ENCODE data around the gene CAPN5. TPM values are rescaled to one million over a fixed set of nuclear protein-coding genes. Genes with fewer than 3 reads are reported as not detected.

CAPN5 gene
- total and polyA plus RNA-seq, 2 of the 13 experiments (the other 11 are each of a cell fraction or from before 2014, with no cell fraction given) = 0.27 to 1.2 TPM

DNA sequence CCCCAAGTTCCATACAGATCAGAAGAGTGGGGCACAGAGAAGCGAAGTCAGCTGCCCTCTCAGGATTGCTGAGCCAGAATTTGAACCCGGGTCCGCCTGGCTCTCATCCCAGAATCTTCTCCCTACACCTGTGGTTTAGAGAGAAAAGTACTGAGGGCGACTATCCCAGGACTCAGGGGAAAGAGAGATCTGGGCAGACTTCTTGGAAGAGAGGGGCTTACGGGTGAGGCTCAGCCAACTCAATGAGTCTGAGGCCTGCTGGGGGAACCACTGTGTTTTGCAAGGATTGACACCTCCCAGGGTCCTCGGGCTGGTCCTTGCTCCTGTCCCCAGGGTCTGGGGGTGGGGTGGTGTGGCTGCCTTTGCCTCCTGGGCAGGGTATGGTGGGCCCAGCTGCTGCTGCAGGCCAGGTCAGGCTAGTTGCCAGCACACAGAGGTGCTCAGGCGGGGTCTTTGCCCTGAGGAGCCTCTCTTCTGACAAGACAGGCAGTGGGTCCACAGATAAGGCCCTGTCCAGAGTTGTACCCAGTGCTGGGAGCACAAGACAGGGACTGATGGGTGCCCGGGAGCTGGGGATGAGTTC lies 1.2 kb downstream of the CAPN5 start:
- Histone ChIP-seq H3K9ac (ENCODE audit: insufficient read depth, low read depth, low read length) (no peak overlapping the region), H3K27me3 (ENCODE audit: control insufficient read depth in 1 of 2, insufficient read depth in 2 of 2, low read length in 2 of 2) (peaks cover 19 to 74% of the 10 kb centered on the region in 2 experiments), H3K4me2 (ENCODE audit: low read depth, low read length) (peak overlapping the region; percentile 75; the same call in 1 of the 2 replicates), H3K27ac (ENCODE audit: extremely low read length, insufficient read depth, low read length) (no peak overlapping the region), H4K20me1 (ENCODE audit: insufficient read depth, low read length) (0 out of 2 replicates have a peak, but pooled peaks cover 4% of the 10 kb centered on the region), H2AFZ (ENCODE audit: low read length) (no peak overlapping the region), H3K36me3 (replicated peaks in 1 of 2; ENCODE audit: control insufficient read depth in 1 of 2, insufficient read depth in 2 of 2, low read length in 2 of 2) (no peaks in the 10 kb centered on the region), H3K9me3 (ENCODE audit: low read length) (no peaks in the 10 kb centered on the region), H3K79me2 (ENCODE audit: insufficient read depth, low read length) (no peaks in the 10 kb centered on the region), H3K4me3 (replicated peaks in 1 of 3; ENCODE audit: insufficient read depth in 1 of 3, low read depth in 2 of 3, low read length in 3 of 3) (peak overlapping the region in 1 of 3 experiments; percentile 74; a peak in 1 of 6 replicates), H3K4me1 (ENCODE audit: insufficient read depth, low read length) (peaks cover 44% of the 10 kb centered on the region)
- TF ChIP-seq ZNF136 (CRISPR knock-in tag; IDR thresholded peaks at IDR 0.05; ENCODE audit: low read depth) = no peak
- 0 out of 2 replicates have a peak, but pooled peaks have one; percentile 21 for TF ChIP-seq DR1 (CRISPR knock-in tag; IDR thresholded peaks at IDR 0.05)
- ChIA-PET POLR2A (no interaction called here), CTCF (ENCODE audit: low intra/inter-chr PET ratio, low total read pairs) (no interaction called here)
- in situ Hi-C loops (cut with HindIII; ENCODE audit: extremely low pct_ligation_motif_present, low pct_unique_long_range_greater_than_20kb) (no loop called here), intact Hi-C loops (cut with micrococcal nuclease; ENCODE audit: unreplicated experiment) (no loop called here)
- no peak for ATAC-seq
- no TSS peak for BruUV-seq (replicated peaks)
- no peak for DNase-seq (ENCODE audit: low spot score)
- no peak for FAIRE-seq
- 23% methylated on average over 6 of the region's 8 CpGs for WGBS (ENCODE audit: low lambda C conversion rate)

DNA sequence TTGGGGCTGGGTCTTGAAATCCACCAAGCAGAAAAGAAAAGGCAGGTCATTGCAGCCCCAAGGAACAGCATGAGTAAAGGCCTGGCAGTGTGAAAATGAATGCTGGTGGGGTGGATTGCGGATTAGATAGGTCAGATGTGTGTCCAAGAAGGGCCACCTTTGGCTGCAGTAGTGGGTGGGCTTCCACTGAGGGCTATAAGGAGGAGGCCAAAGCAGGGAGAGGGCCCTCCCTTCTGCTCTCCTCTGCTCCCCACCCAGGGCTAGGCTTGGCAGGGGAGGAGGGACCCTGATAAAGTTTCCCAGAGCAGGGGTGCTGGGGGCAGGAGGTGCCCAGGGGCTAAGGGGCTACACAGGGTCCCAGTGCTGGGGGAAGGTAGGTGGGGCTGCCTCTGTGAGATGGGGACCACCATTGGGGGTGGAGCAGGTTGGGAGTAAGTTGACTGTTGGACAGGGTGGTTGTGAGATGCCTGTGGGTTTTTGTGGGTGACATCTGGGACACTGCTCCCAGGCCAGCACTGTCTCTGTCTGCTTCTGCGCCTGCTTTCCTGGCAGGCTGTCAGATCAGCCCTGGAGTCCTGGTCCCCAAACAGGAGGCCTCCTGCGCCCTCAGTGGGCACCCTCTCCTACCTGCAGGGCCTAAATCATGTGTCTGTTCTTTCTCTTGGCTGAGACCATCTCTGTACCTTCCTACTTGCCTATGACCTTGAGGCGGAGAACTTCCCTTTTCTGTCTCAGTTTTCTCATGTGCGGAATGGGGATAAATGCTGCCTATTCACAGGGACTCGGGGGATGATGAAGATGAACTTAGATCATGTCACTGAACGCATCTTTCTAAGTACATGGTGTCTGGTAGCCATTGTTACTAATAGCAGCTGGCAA lies 1.9 kb downstream of the CAPN5 start:
- Histone ChIP-seq H2AFZ (ENCODE audit: low read length) (no peak overlapping the region), H4K20me1 (ENCODE audit: insufficient read depth, low read length) (0 out of 2 replicates have a peak, but pooled peaks cover 4% of the 10 kb centered on the region), H3K9ac (ENCODE audit: insufficient read depth, low read depth, low read length) (no peak overlapping the region), H3K9me3 (ENCODE audit: low read length) (no peaks in the 10 kb centered on the region), H3K79me2 (ENCODE audit: insufficient read depth, low read length) (no peaks in the 10 kb centered on the region), H3K4me1 (ENCODE audit: insufficient read depth, low read length) (peaks cover 50% of the 10 kb centered on the region), H3K27me3 (ENCODE audit: control insufficient read depth in 1 of 2, insufficient read depth in 2 of 2, low read length in 2 of 2) (peaks cover 19 to 76% of the 10 kb centered on the region in 2 experiments), H3K4me3 (replicated peaks in 1 of 3; ENCODE audit: insufficient read depth in 1 of 3, low read depth in 2 of 3, low read length in 3 of 3) (no peak overlapping the region), H3K27ac (ENCODE audit: extremely low read length, insufficient read depth, low read length) (no peak overlapping the region), H3K4me2 (ENCODE audit: low read depth, low read length) (no peak overlapping the region), H3K36me3 (replicated peaks in 1 of 2; ENCODE audit: control insufficient read depth in 1 of 2, insufficient read depth in 2 of 2, low read length in 2 of 2) (no peaks in the 10 kb centered on the region)
- CTCF ChIA-PET (ENCODE audit: low intra/inter-chr PET ratio, low total read pairs) = no interaction called here
- intact Hi-C loops (cut with micrococcal nuclease; ENCODE audit: unreplicated experiment) (no loop called here), in situ Hi-C loops (cut with HindIII; ENCODE audit: extremely low pct_ligation_motif_present, low pct_unique_long_range_greater_than_20kb) (no loop called here)
- DNase-seq (ENCODE audit: low spot score) (no peak), ATAC-seq (no peak), FAIRE-seq (no peak)
- BruUV-seq (replicated peaks) = no TSS peak
- WGBS (ENCODE audit: low lambda C conversion rate) = 39% methylated on average over 6 of the region's 7 CpGs
- POLR2A ChIA-PET = no interaction called here
- TF ChIP-seq, protein P1, sequence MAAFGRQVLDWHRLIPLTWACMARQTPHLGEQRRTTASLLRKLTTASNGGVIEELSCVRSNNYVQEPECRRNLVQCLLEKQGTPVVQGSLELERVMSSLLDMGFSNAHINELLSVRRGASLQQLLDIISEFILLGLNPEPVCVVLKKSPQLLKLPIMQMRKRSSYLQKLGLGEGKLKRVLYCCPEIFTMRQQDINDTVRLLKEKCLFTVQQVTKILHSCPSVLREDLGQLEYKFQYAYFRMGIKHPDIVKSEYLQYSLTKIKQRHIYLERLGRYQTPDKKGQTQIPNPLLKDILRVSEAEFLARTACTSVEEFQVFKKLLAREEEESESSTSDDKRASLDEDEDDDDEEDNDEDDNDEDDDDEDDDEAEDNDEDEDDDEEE (CRISPR knock-in tag; IDR thresholded peaks at IDR 0.05) = no peak
- TF ChIP-seq CBX1 (IDR thresholded peaks at IDR 0.05; ENCODE audit: low read depth) (no peak), ZNF777 (CRISPR knock-in tag; IDR thresholded peaks at IDR 0.05) (no peak), ZNF563 (CRISPR knock-in tag; IDR thresholded peaks at IDR 0.05) (no peak), ATM (IDR thresholded peaks at IDR 0.05; ENCODE audit: borderline replicate concordance) (no peak), CENPT (CRISPR knock-in tag; IDR thresholded peaks at IDR 0.05; ENCODE audit: low read depth) (no peak), PRMT3 (CRISPR knock-in tag; IDR thresholded peaks at IDR 0.05; ENCODE audit: borderline replicate concordance, low read depth) (no peak), CAMTA2 (CRISPR knock-in tag; IDR thresholded peaks at IDR 0.05; ENCODE audit: borderline replicate concordance) (no peak), KDM4B (CRISPR knock-in tag; IDR thresholded peaks at IDR 0.05) (no peak), BORCS8-MEF2B (CRISPR knock-in tag; IDR thresholded peaks at IDR 0.05) (no peak), PLRG1 (conservative IDR thresholded peaks at IDR 0.05) (no peak), NKX3-1 (CRISPR knock-in tag; IDR thresholded peaks at IDR 0.05) (no peak), NONO (IDR thresholded peaks at IDR 0.05) (no peak), NONO (CRISPR knock-in tag; conservative IDR thresholded peaks at IDR 0.05) (no peak)

Data from HepG2 (cell line).